Endometrial microvascular endothelial cells (primary cell): ENCODE measurements around the gene ABO. TPM values are rescaled to one million over a fixed set of nuclear protein-coding genes. Genes with fewer than 3 reads are reported as not detected.
"Not testable (repeated sequence)": the region's sequence is repeated elsewhere in the genome, so short reads cannot be mapped to it uniquely, and the experiment has no call there.

Experiments
- in situ Hi-C: cut with HindIII; loops from 2 replicates; pipeline ENCODE4 v1.10.0; 2017; ENCODE audit warnings: low sequenced_read_pairs, low pct_unique_long_range_greater_than_20kb; ENCODE audit errors: inconsistent ontology term
- total RNA-seq: library from RNA; depleted of rRNA; stranded (reverse); fragments of >200 nt; gene quantifications from one replicate; pipeline ENCODE4 v1.2.3, GENCODE V29; 2015; ENCODE audit errors: inconsistent ontology term

The ABO gene
- total RNA-seq, 1 donor from 2014 or later, result not detected

GRCh38 chr9:133299996-133300395, 25.0 kb upstream of the ABO start:
- in situ Hi-C loops, result not testable (repeated sequence)

- in situ Hi-C loops, result no loop called here
These were observed 19.3 kb upstream of the ABO start for GRCh38 chr9:133294257-133294656.

- in situ Hi-C loops, result no loop called here
These were observed 15.8 kb upstream of the ABO start for GRCh38 chr9:133290751-133291302.

GRCh38 chr9:133286523-133286922, 11.5 kb upstream of the ABO start:
- in situ Hi-C loops, result no loop called here

- in situ Hi-C loops, result no loop called here
These were observed 10.3 kb upstream of the ABO start for GRCh38 chr9:133285252-133285775.

GRCh38 chr9:133284362-133284761, 9.4 kb upstream of the ABO start:
- in situ Hi-C loops, result no loop called here

GRCh38 chr9:133283255-133284032, 8.4 kb upstream of the ABO start:
- in situ Hi-C loops, result not testable (repeated sequence)

- in situ Hi-C loops, result no loop called here
These were observed 7.7 kb upstream of the ABO start for GRCh38 chr9:133282464-133283238.

GRCh38 chr9:133280392-133280791, 5.4 kb upstream of the ABO start:
- in situ Hi-C loops, result no loop called here

- in situ Hi-C loops, result no loop called here
These were observed 3.4 kb upstream of the ABO start for GRCh38 chr9:133278161-133279114.

GRCh38 chr9:133277467-133277866, 2.5 kb upstream of the ABO start:
- in situ Hi-C loops, result no loop called here

- in situ Hi-C loops, result no loop called here
These were observed 1.9 kb upstream of the ABO start for GRCh38 chr9:133276923-133277322.

GRCh38 chr9:133276001-133276884, 1.2 kb upstream of the ABO start:
- in situ Hi-C loops, result no loop called here

- in situ Hi-C loops, result no loop called here
These were observed 531 bp downstream of the ABO start for GRCh38 chr9:133274236-133275104.

GRCh38 chr9:133273819-133274218, 1.2 kb downstream of the ABO start:
- in situ Hi-C loops, result no loop called here

GRCh38 chr9:133273098-133273497, 1.9 kb downstream of the ABO start:
- in situ Hi-C loops, result no loop called here
